ENCODE measurements around the gene CHRNA4. TPM values are rescaled to one million over a fixed set of nuclear protein-coding genes. Genes with fewer than 3 reads are reported as not detected.

The CHRNA4 gene
- total and polyA plus RNA-seq, 3 donors from 2014 or later, result 3.3 to 8.3 (median 7.4) TPM

- intact Hi-C loops (cut with DNase I; ENCODE audit: low total_unique reads), result loop anchor here (5.0 kb wide), 1 partner anchor 59 kb away; no protein-coding TSS in a partner anchor
- Histone ChIP-seq H3K36me3 (ENCODE audit: low read depth, missing control alignments) (no peaks in the 10 kb centered on the region), H3K9me3 (no peaks in the 10 kb centered on the region), H3K27me3 (no peaks in the 10 kb centered on the region), H3K27ac (no peak overlapping the region), H3K4me3 (no peak overlapping the region), H3K4me1 (peaks cover 8% of the 10 kb centered on the region)
- TF ChIP-seq CTCF (IDR thresholded peaks at IDR 0.05), result no peak
- no peak for TF ChIP-seq POLR2A (IDR thresholded peaks at IDR 0.05)
- DNase-seq, result no peak
- WGBS, 2 donors, result 62 to 68% methylated on average over 16 to 30 of the region's 31 CpGs
These were observed 15.4 kb upstream of the CHRNA4 start for GRCh38 chr20:63376283-63377250.

GRCh38 chr20:63375438-63375837, 14.3 kb upstream of the CHRNA4 start:
- Histone ChIP-seq H3K4me1 (peaks cover 8% of the 10 kb centered on the region), H3K36me3 (ENCODE audit: low read depth, missing control alignments) (no peaks in the 10 kb centered on the region), H3K9me3 (no peaks in the 10 kb centered on the region), H3K27me3 (no peaks in the 10 kb centered on the region), H3K4me3 (no peak overlapping the region), H3K27ac (no peak overlapping the region)
- no peak for TF ChIP-seq POLR2A (IDR thresholded peaks at IDR 0.05)
- no peak for TF ChIP-seq CTCF (IDR thresholded peaks at IDR 0.05)
- intact Hi-C loops (cut with DNase I; ENCODE audit: low total_unique reads), result loop anchor here (5.0 kb wide), 1 partner anchor 58 kb away; no protein-coding TSS in a partner anchor
- DNase-seq, result no peak
- WGBS, 2 donors, result 88 to 91% methylated on average over 2 to 3 of the region's 3 CpGs

GRCh38 chr20:63374504-63374903, 13.4 kb upstream of the CHRNA4 start:
- no peaks in the 10 kb centered on the region for H3K9me3 ChIP-seq
- no peak for DNase-seq
- no peak for TF ChIP-seq POLR2A (IDR thresholded peaks at IDR 0.05)
- no peak for TF ChIP-seq CTCF (IDR thresholded peaks at IDR 0.05)
- H3K27ac ChIP-seq, result no peak overlapping the region
- intact Hi-C loops (cut with DNase I; ENCODE audit: low total_unique reads), result no loop called here
- peaks cover 8% of the 10 kb centered on the region for H3K4me1 ChIP-seq
- 73 to 77% methylated on average over 9 to 12 of the region's 12 CpGs for WGBS, 2 donors
- H3K36me3 ChIP-seq (ENCODE audit: low read depth, missing control alignments), result no peaks in the 10 kb centered on the region
- H3K4me3 ChIP-seq, result no peak overlapping the region
- no peaks in the 10 kb centered on the region for H3K27me3 ChIP-seq

- peaks cover 8% of the 10 kb centered on the region for H3K4me1 ChIP-seq
- no peaks in the 10 kb centered on the region for H3K36me3 ChIP-seq (ENCODE audit: low read depth, missing control alignments)
- H3K4me3 ChIP-seq, result no peak overlapping the region
- no peaks in the 10 kb centered on the region for H3K9me3 ChIP-seq
- no peak overlapping the region for H3K27ac ChIP-seq
- H3K27me3 ChIP-seq, result no peaks in the 10 kb centered on the region
- DNase-seq, result no peak
- TF ChIP-seq CTCF (IDR thresholded peaks at IDR 0.05), result no peak
- TF ChIP-seq POLR2A (IDR thresholded peaks at IDR 0.05), result no peak
- WGBS, 2 donors, result 84 to 91% methylated on average over 18 to 19 of the region's 19 CpGs
- intact Hi-C loops (cut with DNase I; ENCODE audit: low total_unique reads), result no loop called here
These were observed 12.8 kb upstream of the CHRNA4 start for GRCh38 chr20:63373996-63374395.

Measured in testis (tissue), 3 donors.